HG02885 (cell line): ENCODE data around the gene ATG9A.
A peak's percentile ranks its signal among the peaks of the same experiment; 100 is the strongest.

ENCODE experiments used
- ATAC-seq: cut with Tn5 transposase; IDR thresholded peaks from one replicate; pipeline ENCODE4 v1.9.1; 2021; ENCODE audit warnings: mild to moderate bottlenecking; ENCODE audit not compliant: unreplicated experiment, poor library complexity

Gene ATG9A

DNA sequence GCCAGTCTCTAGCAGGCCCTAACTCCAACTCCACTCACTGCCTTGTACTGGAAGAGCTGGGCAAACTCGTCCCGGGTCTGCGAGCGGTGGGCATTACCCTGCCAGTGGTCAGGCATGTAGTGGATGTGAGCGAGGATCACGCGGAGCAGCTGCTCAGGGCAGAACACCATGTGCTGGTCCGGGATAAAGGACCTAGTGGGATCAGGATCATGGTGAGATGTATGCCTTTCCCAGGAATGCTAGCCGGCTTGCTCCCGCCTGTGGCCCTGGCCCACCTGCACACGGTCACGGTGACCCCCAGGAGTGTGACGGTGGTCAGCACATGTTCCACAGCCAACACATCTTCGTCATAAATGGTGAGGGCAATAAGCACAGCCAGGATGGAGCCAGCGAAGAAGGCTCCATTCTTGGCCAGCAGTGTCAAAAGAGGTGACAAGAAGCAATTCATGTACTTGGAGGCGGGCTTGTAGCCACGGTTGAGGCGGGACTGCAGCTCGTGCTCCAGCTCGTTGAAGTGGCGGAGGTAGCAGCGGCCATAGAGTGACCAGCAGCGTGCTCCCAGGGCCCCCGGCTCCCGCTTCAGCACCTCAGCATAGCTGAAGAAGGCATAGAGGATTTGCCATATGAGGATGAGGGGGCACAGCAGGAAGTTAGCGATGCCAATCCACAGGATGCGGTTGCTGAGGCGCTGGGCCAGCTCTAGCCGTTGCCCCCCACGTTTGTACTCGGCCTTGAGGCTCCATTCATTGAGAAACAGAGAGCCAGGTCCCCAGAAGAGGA, 5.4 kb downstream of the ATG9A start:
- ATAC-seq = no peak

DNA sequence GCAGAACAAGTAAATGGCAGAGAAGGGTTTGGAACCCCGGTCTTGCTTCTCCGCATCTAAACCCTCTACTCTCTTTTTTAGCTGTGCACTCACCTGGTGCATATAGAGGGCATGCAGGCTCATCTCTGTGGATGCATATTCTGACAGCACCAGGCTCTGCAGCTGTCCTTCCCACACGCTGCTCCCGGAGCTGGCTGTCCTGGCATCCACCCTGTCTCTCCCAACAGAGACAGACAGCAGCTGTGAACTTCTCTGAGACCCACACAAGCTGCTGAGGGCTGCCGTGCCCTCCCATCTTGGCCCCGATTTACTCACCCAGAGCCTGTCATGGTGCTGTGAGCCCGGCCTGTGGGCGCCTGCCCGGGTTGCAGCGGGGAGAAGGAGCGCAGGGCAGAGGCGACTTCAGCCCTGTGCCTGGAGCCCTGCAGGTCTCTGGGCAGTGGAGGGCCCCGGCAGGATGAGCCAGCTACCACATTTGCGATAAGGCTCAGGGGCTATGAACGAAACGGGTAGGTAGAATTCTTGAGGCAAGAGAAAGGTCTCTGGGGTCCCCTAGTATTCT, 7.4 kb downstream of the ATG9A start:
- ATAC-seq = no peak

DNA sequence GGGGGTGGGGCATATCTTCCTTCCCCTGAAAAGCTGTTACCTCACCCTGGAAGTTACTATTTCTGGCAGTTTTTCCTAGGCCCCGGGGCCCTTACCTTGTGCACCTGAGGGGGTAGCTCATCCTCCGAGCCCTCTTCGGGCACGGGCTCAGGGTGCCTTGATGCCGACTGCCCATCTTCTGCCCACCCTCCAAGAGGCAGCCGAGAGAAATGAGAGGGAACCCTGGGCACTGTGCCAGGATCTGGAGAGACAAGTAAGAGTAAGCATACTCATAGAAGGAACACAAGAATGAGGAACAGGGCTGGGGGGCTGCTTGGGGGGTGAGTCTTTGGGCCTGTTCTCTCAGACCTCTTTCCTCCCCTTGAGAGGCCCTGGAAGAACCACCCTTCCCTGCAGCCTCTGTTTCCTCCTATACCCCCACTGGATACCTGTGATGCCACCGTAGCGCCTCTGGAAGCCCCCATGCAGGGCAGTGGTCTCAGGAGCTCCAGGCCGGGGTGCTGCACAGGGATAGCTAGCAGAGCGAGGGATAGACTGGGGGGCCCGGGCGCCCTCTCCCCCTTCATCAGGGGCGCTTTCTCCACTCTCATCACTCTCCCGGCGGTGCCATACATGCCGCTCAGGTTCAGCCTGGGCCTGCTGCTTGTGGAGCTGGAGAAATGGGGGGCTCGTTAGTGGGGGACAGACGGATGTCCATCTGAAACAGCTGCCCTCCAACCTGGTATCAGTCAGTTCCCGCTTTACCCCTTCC, 8.6 kb downstream of the ATG9A start:
- ATAC-seq = no peak

DNA sequence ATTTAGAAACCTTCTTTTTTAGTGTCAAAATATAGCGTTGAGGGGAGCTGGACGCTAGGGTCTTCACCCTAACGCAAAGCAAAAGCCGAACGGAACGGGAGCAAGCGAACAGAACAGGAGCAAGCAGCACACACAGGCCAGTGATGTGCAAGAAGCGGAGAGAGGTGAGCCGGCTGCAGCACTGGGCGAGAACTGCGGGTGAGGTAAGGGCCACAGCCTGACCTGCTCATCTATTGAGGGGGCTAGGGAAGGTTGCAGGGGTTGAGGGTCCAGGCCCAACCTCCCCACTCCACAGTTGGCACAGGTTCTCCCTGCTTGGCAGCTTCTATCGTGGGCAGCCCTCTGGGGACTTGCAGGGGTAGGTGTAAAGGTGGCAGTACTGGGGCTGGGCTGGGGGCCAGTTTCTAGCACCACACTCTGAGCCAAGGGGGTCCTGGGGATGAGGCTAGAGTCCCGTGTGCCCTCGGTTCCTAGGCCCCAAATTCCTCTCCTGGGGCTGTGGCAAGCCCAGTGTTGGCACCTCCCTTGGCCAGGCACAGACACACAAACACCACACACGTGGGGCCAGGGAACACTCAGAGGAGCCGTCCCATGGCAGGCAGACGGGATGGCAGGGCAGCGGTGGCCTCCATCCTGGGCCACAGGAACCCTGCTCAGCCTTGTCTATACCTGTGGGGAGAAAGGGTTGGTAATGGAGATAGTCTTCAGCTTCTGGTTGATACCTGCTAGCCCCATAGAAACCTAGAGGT, 9.5 kb downstream of the ATG9A start:
- no peak for ATAC-seq

DNA sequence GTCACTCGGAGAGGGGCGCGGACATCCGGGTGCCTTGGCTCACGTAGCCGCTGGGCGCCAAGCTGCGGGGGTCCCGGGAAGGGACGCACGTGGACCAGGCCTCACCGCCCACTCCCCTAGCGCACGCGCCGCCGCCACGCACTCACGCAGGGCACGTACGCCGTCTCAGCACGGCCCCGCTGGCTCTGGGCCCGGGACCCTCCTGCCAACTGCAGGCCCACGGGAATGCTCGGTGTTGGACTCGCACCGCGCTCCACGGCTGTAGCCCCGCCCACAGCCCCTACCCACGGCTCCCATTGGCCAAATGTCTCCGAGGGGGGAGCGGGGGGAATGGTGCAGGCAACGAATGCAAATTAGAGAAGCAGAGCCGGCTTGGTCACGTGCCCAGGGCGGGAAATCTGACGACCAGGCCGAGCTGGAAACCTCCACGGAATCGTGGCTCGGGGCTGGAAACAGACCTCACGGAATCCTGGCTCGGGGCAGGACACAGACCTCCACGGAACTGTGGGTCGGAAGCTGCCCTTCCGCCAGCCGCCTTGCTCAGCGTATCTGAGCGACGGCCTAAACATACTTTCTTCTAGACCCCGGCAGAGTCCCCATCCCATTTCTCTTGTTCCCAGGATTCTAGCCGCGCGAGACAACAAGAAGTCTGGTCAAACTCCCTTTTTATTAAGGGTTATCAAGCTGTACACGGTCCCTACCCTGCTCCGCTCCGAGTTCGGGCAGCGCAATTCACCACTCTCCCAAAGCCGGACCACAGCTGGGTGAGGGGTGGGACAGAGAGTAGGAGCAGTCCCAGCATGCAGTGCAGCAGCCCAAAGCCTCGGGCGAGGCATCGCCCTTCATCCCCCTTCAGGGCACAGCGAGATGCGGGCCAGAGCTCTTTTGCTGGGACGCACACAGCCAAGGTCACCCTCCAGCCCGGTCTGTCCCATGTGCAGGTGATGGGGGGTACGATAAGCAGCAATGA, 10.4 kb downstream of the ATG9A start, which contains the start of gene ABCB6:
ABCB6 (minus strand) TSS at position 227 of the 970 bp plus-strand sequence. CDS start 285 bp downstream, outside the sequence.
- peak; percentile 78 for ATAC-seq

DNA sequence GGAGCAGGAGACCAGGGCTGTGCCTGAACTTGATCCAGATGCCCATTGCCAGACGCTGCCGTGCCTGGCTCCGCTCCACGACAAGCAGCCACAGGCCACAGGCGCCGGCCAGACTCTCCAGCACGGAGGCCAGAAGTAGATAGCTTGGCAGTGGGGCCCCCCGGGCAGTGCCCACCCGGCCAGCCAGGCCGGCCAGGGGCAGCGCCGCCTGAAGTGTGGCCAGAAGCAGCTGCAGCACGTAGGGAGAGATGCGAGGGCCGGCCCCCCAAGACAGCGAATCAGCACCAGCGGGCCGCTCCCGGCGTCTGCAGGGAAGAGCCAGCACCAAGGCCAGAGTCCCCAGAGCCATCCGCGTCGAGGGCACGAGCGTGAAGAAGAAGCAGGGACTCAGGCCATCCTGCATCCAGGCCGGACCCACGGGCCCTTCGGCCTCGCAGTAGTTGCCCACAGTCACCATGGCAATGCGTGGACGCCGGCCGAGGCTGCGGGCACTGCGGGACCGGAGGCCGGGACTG, 11.2 kb downstream of the ATG9A start:
- ATAC-seq = peak; percentile 24

DNA sequence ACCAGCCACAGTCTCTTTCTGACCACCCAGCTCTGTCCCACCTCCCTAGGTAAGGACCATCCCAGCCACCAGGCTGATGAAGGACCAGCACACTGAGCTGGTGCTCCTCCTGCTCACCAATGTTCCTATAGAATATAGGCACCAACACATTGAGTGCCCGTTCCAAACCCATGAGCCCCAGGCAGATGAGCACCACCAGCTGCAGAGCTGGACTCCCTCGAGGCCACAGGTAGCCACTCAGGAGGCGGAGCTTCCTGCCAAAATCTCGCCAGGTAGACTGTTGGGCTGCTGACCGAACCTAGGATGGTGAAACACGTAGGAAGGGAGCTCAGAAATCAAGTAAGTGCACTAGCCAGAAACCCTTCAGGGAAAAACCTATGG, 12.9 kb downstream of the ATG9A start:
- ATAC-seq = no peak

DNA sequence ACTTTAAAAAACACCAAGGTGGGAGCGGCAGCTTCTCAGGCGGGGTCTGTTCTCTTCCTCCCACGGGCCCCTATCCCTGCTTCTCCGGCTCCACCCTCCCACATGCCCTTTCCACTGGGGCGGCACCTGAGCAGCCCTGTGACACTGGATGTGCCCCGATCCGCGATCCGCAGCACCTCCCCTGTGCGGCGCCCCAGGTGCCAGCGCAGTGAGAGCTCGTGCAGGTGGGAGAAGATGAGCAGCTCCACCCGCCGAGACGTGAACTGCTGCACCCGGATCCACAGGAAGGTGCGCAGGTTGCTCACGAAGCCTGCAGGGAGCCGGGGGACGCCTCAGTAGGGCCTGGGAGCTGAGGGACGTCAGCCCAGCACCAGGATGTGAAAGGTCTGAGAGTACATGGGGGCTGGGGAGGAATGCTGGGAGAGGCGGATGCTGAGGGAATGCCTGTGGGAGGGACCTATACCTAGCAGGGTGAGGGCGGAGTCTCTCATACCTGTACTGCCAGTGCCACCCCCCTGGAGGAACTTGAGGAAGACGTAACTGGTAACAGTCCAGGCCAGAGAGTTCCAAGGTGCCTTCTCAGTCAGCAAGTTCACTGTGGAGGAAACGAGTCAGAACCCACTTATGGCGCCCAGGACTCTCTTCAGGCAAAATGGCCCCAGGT, 13.4 kb downstream of the ATG9A start:
- ATAC-seq = no peak

DNA sequence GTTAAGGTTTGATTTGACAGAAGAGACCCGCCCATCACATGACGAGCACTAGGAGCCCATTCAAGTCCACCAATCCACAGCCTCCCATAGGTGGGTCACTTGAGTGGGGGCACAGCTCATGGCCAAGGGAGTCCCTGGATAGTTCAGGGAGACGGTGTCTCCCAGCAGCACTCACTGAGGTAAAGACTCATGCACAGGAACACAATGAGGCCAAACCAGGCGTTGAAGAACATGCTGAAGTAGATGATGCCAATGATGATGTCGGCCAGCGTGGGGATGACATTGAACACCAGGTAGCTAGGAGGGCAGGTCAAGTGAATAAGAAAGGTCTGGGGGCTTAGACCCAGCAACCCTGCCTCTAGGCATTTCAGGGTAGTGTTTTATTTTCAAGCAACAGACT, 14.7 kb downstream of the ATG9A start:
- no peak for ATAC-seq

DNA sequence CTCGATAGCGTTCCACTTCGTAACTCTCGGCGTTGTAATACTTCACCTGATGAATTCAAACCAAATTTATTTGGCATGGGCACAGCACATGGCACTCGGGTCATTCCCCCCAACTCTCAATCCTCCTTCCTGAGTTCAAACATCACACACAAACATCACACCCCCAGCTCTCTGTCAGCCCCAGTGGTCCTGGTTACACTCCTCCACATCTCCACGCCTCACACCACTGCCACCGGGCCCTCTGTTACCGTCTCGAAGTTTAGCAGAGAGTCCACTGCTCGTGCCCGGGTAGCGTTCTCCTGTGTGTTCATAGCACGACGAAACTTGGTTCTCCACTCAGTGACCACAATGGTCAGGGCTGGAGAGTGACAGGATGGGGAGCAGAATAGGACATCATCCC, 15.3 kb downstream of the ATG9A start:
- no peak for ATAC-seq

DNA sequence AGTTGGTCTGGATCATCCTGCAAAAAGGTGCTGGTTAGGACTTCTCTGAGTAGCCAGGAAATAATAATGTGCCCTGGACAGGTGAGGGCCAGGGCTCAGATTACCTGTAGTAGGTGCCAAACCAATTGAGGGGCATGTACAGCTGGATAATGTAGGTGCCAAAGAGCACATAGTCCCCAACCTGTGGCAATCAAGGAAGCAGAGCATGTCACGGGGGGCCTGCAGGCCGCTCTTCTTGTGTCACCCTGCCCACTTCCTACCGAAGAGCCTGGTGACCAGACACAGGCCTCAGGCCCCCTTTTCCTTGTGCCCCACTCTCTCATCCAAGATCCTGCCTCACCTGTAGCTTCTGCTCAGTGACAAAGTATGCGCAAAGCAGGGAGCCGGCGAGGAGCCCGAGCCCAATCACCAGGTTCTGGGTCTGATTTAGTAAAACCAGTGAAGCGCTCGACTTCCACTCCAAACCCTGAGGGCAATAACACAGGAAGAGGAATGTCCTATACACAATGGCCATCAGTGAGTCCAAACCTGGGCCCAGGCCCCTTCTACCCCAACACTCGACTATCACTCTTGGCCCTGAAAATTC, 15.9 kb downstream of the ATG9A start:
- no peak for ATAC-seq

DNA sequence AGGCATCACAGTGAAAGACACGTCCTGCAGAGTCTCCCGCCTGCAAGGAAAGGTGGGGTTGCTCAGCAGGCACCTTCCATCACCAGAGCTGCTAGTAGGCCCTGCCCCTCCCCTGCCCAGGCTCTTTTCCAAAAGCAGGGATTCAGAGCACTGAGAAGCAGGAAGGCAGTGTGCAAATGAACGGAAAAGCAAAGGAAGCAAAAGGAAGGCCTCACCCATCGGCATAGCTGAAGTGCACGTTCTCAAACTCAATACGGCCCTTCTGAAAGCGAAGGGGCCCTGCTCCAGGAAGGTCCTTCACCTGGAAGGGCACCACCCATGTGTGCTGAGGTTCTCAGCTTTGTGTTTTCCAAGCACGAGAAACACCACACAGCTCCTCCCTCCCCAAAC, 16.4 kb downstream of the ATG9A start:
- no peak for ATAC-seq

DNA sequence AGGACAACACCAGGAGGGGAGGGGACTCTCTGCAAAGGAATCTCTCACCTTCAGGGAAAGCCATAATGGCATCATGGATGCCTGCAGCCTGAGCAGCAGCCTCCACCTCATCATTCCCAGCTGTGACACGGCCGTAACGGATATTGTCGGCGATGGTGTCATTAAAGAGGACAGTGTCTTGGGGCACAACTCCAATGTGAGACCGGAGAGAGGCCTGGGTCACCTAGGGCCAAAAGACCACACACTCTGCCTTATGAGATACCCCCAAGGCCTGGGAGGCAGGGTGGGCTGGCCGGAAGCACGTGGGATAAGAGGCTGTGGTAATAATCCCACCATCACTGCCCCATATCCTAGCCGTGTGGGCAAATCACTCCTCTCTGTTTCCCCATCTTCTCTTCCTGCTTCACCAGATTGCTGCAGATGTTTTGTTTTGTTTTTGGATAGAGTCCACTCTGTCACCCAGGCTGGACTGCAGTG, 18.5 kb downstream of the ATG9A start:
- ATAC-seq = no peak

DNA sequence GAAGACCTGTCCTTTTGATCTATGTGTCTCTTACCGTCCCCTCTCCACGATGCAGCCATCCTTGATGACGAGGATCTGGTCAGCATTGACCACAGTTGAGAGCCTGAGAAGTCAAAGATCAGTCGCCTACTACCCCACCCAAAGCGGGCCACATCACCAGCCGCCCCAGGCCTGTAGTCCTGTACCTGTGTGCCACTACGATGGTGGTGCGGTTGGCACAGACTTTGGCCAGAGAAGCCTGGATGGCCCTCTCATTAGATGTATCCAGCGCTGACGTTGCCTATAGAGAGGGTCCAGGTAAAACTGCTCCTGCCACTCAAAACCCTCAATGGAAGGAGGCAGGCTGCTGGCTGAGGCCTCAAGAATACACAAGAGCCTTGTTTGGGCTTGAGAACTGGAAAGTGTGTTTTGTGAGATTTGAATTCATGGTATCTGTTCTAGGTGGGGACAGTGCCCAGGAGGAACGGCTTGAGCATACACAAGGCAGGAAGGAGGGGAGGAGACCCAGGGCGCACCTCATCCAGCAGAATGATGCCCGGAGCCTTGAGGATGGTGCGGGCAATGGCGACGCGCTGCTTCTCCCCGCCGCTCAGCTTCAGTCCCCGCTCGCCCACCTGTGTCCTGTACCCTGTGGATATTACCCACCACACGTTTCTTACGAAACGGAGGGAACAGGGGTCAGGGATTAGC, 19.1 kb downstream of the ATG9A start:
- ATAC-seq = no peak

DNA sequence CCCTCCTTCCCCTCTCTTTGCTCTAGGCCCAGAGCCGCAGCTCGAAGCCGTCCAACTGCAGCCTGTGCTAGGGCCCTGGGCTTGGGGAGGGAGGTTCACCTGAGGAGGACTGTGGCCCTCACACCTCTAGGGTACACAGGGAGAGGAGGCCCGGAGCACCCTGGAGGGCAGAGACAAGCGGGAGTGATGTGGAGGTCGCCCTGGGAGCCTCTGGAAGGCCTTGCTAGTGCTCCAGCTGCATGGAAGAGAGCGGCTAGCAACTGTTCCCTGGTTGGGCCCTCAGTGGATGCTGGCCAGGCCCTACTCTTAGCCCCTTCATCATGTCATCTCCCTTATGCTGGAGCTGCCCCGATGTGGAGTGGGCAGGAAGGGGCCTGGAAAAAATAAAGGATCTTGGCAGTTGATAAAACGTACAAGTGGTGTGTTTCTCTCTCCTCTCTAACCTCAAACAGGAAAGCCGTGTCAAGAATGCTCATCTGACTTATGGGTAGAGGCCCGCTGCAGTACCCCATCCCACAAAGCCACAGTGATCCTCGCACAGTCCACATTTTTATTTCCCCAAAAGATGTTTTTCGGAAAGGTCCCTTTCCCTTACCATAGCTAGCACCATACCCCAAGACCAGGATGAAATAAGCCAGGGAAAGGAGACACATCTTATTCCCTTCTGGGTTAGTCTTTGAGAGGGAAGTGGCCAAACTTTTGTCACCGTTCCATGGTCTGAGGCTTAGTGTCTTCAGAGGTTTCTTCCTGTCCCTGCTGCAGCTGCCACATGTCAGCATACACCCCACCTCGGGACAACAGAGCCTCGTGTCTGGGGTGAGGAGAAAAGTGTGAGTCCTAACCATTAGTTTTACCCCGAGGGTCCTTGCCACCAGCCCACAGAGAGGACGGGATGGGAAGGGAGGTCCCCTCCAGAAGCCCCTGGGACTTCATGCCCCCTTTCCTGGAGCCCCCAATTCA, 19.9 kb downstream of the ATG9A start:
- no peak for ATAC-seq

DNA sequence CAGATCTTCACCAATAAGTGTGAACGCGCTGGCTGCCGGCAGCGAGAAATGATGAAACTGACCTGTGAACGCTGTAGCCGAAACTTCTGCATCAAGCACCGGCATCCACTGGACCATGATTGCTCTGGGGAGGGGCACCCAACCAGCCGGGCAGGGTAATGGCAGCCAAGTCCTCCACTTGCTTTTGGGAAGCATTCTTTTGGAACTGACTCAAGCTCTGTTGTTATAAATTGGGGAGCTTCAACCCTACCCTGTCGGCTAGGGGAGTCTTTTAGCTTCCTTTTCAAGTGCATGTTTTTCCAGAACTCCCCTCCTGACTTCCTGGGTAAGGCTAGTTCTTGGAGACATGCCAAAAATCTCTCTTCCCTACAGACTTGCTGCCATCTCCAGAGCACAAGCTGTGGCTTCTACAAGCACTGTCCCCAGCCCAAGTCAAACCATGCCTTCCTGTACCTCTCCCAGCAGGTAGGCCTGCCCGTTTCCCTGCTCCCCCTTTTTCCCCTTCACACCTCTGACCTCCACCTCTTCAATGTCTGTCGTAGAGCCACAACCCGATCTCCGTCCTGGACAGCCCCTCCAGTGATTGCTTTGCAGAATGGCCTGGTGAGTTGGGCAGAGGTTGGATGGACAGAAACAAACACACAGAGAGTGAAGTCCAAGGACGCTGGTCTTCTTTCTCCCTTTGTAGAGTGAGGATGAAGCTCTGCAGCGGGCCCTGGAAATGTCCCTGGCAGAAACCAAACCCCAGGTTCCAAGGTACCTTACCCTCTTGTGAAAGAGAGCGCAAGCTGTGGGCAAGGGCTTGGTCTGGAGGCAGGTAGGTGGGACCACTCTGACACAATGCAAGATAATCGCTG, 21.3 kb downstream of the ATG9A start:
- ATAC-seq = no peak
